Mononuclear cell (primary cell): ENCODE data around the gene PCCA. TPM values are rescaled to one million over a fixed set of nuclear protein-coding genes. Genes with fewer than 3 reads are reported as not detected.

Experiments used
- total RNA-seq: library from RNA; depleted of rRNA; stranded (reverse); fragments of >200 nt; gene quantifications from one replicate; pipeline ENCODE4 v1.2.3, GENCODE V29; 2012

The PCCA gene
- total RNA-seq, 1 donor: 7.9 TPM

Other genes with a start within 250 kb of the PCCA start
- gene ZIC5, start 117.3 kb upstream of the PCCA start, total RNA-seq: not detected
- not detected for gene ZIC2, start 107.3 kb upstream of the PCCA start, total RNA-seq